H1 (cell line): ENCODE data around the gene UTS2R. TPM values are rescaled to one million over a fixed set of nuclear protein-coding genes. Genes with fewer than 3 reads are reported as not detected.

Experiments
- CTCF ChIA-PET: fragments of 300-600 bp; sonication (Branson Sonifier 250); formaldehyde crosslinking; loops from one replicate; lab custom pipeline; 2021; ENCODE audit not compliant: partially characterized antibody; lab: Charles Lee
- POLR2A ChIA-PET: fragments of 300-600 bp; sonication (Branson Sonifier 250); formaldehyde crosslinking; loops from one replicate; lab custom pipeline; 2021; ENCODE audit warnings: inconsistent platforms; ENCODE audit not compliant: partially characterized antibody; lab: Charles Lee
- DNase-seq, 2 experiments: peaks; one replicate each; pipeline versions ENCODE4 v3.0.0 to v3.0.0-alpha.2; 2010 to 2022; ENCODE audit warnings: low spot score in 2 of 2, low read depth in 1 of 2, mixed read lengths in 1 of 2
- FAIRE-seq: peaks from 2 replicates; lab custom pipeline; 2011; peaks lifted over from hg19 to GRCh38; lab: Jason Lieb, UNC
- H2AFZ ChIP-seq: 2 replicates; pipeline ENCODE4 v1.8.1; 2012; ENCODE audit warnings: low read length, inconsistent platforms
- H2AK5ac ChIP-seq: 2 replicates; pipeline ENCODE4 v1.6.1; 2013; ENCODE audit warnings: low read depth, low read length
- H2BK120ac ChIP-seq: replicated peaks from 2 replicates; pipeline ENCODE3; 2013; ENCODE audit warnings: low read depth, low read length, inconsistent platforms
- H2BK12ac ChIP-seq: 2 replicates; pipeline ENCODE4 v1.6.1; 2013; ENCODE audit warnings: low read depth, low read length
- H2BK15ac ChIP-seq: 2 replicates; pipeline ENCODE4 v1.6.1; 2013; ENCODE audit warnings: low read length
- H2BK20ac ChIP-seq: 2 replicates; pipeline ENCODE4 v1.6.1; 2013; ENCODE audit warnings: low read length
- H2BK5ac ChIP-seq: 2 replicates; pipeline ENCODE4 v1.6.1; 2013; ENCODE audit warnings: low read depth, low read length
- H3K14ac ChIP-seq: 2 replicates; pipeline ENCODE4 v1.6.1; 2013; ENCODE audit warnings: inconsistent platforms; ENCODE audit not compliant: insufficient read length
- H3K18ac ChIP-seq: 2 replicates; pipeline ENCODE4 v1.6.1; 2013; ENCODE audit warnings: low read length; ENCODE audit errors: extremely low read depth
- H3K23ac ChIP-seq: 2 replicates; pipeline ENCODE4 v1.6.1; 2013; ENCODE audit warnings: inconsistent platforms; ENCODE audit not compliant: insufficient read length
- H3K23me2 ChIP-seq: 2 replicates; pipeline ENCODE4 v1.6.1; 2013; ENCODE audit warnings: low read depth, low read length
- H3K27ac ChIP-seq: 2 replicates; pipeline ENCODE4 v1.6.1; 2011; ENCODE audit warnings: low read depth, low read length, inconsistent platforms
- H3K27me3 ChIP-seq, 4 experiments: replicated peaks in 1 of 4; 1 replicate in 1 of 4; 2 replicates in 3 of 4; pipeline versions ENCODE4 v1.6.1 to v1.8.1; 2011 to 2013; ENCODE audit warnings: low read length in 3 of 4, mild to moderate bottlenecking in 3 of 4, inconsistent platforms in 2 of 4, mixed read lengths in 2 of 4, moderate library complexity in 1 of 4; ENCODE audit not compliant: control insufficient read depth in 3 of 4, insufficient read depth in 3 of 4; ENCODE audit errors: extremely low read depth in 1 of 4
- H3K36me3 ChIP-seq, 4 experiments: 2 replicates each; pipeline versions ENCODE4 v1.6.1 to v1.8.1; 2011 to 2013; ENCODE audit warnings: mild to moderate bottlenecking in 4 of 4, low read length in 3 of 4, moderate library complexity in 2 of 4, control low read depth in 1 of 4, inconsistent platforms in 1 of 4; ENCODE audit not compliant: insufficient read depth in 4 of 4, control insufficient read depth in 2 of 4
- H3K4ac ChIP-seq: replicated peaks from 2 replicates; pipeline ENCODE3; 2013; ENCODE audit warnings: low read length, low read depth, mixed read lengths, inconsistent platforms; ENCODE audit not compliant: insufficient read length
- H3K4me1 ChIP-seq, 4 experiments: replicated peaks in 1 of 4; 1 replicate in 1 of 4; 2 replicates in 3 of 4; pipeline versions ENCODE4 v1.6.1 to v1.8.1; 2011 to 2013; ENCODE audit warnings: low read length in 3 of 4, inconsistent platforms in 2 of 4, mixed read lengths in 1 of 4; ENCODE audit not compliant: insufficient read depth in 4 of 4, control insufficient read depth in 3 of 4
- H3K4me2 ChIP-seq, 2 experiments: 2 replicates each; pipeline versions ENCODE4 v1.6.1 to v1.8.1; 2011 to 2013; ENCODE audit warnings: low read depth in 2 of 2, low read length in 2 of 2, control low read depth in 1 of 2, inconsistent platforms in 1 of 2, mild to moderate bottlenecking in 1 of 2; ENCODE audit not compliant: insufficient read depth in 1 of 2
- H3K4me3 ChIP-seq, 4 experiments: fragments of 200-600, 300-600 bp in 1 of 4; sonication (generic), shearing (Covaris generic), sonication (Bioruptor Twin) in 1 of 4; 2 replicates each; pipeline versions ENCODE4 v1.5.1 to v1.8.1; 2011 to 2016; ENCODE audit warnings: low read length in 4 of 4, low read depth in 3 of 4, control low read depth in 2 of 4, inconsistent platforms in 2 of 4, mild to moderate bottlenecking in 2 of 4, mixed read lengths in 1 of 4, moderate library complexity in 1 of 4; ENCODE audit not compliant: insufficient read depth in 2 of 4; ENCODE audit errors: extremely low read depth in 1 of 4
- H3K56ac ChIP-seq: replicated peaks from 2 replicates; pipeline ENCODE3; 2013; ENCODE audit warnings: low read depth, mild to moderate bottlenecking, mixed read lengths, low read length, inconsistent platforms; ENCODE audit not compliant: insufficient read length
- H3K79me1 ChIP-seq: 2 replicates; pipeline ENCODE4 v1.6.1; 2013; ENCODE audit warnings: low read depth, low read length, control low read depth
- H3K79me2 ChIP-seq, 2 experiments: 2 replicates each; pipeline versions ENCODE4 v1.6.1 to v1.8.1; 2012 to 2013; ENCODE audit warnings: low read length in 2 of 2, mild to moderate bottlenecking in 2 of 2, inconsistent platforms in 1 of 2; ENCODE audit not compliant: insufficient read depth in 2 of 2, control insufficient read depth in 1 of 2
- H3K9ac ChIP-seq, 4 experiments: replicated peaks in 1 of 4; 1 replicate in 1 of 4; 2 replicates in 3 of 4; pipeline versions ENCODE4 v1.6.1 to v1.8.1; 2011 to 2013; ENCODE audit warnings: low read depth in 3 of 4, low read length in 3 of 4, control low read depth in 2 of 4, mild to moderate bottlenecking in 2 of 4, moderate library complexity in 2 of 4, inconsistent platforms in 1 of 4; ENCODE audit errors: extremely low read depth in 1 of 4
- H3K9me3 ChIP-seq, 2 experiments: 2 replicates each; pipeline versions ENCODE4 v1.6.1 to v1.8.1; 2012 to 2013; ENCODE audit warnings: mild to moderate bottlenecking in 2 of 2, moderate library complexity in 2 of 2, control low read depth in 1 of 2, inconsistent platforms in 1 of 2, low read depth in 1 of 2, low read length in 1 of 2, mixed read lengths in 1 of 2; ENCODE audit not compliant: insufficient read depth in 2 of 2
- H4K20me1 ChIP-seq, 2 experiments: replicated peaks in 1 of 2; 2 replicates each; pipeline versions ENCODE3 to v1.8.1; 2011 to 2013; ENCODE audit warnings: inconsistent platforms in 2 of 2, low read length in 2 of 2, mild to moderate bottlenecking in 1 of 2; ENCODE audit not compliant: insufficient read depth in 2 of 2, control insufficient read depth in 1 of 2
- H4K5ac ChIP-seq: 2 replicates; pipeline ENCODE4 v1.6.1; 2013; ENCODE audit warnings: low read length, low read depth, mixed read lengths, inconsistent platforms; ENCODE audit not compliant: insufficient read length
- H4K8ac ChIP-seq: 2 replicates; pipeline ENCODE4 v1.8.0; 2013; ENCODE audit warnings: mild to moderate bottlenecking, moderate library complexity, low read length, inconsistent platforms; ENCODE audit not compliant: insufficient read depth; ENCODE audit errors: extremely low read depth
- H4K91ac ChIP-seq: replicated peaks from 2 replicates; pipeline ENCODE3; 2013; ENCODE audit warnings: low read length, mixed read lengths, inconsistent platforms; ENCODE audit not compliant: insufficient read length
- SIN3A ChIP-seq, 2 experiments: IDR thresholded peaks in 1 of 2; conservative IDR thresholded peaks in 1 of 2; 2 replicates each; pipeline ENCODE4 v1.6.1; 2011 to 2012; ENCODE audit warnings: low read length in 2 of 2, improper control_type of control experiment in 1 of 2, low read depth in 1 of 2, mild to moderate bottlenecking in 1 of 2
- WGBS, 2 experiments: shearing (Covaris generic) in 1 of 2; methylation state at CpG; one replicate each; pipeline versions ENCODE4 v1.1.6 to v1.1.7; 2013 to 2015; ENCODE audit warnings: low lambda C conversion rate in 2 of 2, mixed read lengths in 2 of 2, inconsistent platforms in 1 of 2, low coverage in 1 of 2, missing lambda C conversion rate in 1 of 2; ENCODE audit not compliant: insufficient replicate concordance in 2 of 2, insufficient coverage in 1 of 2, insufficient read length in 1 of 2; ENCODE audit errors: extremely low coverage in 1 of 2, missing lambda C conversion rate in 1 of 2; 5-methylcytosine and 5-hydroxymethylcytosine counted together
- polyA plus RNA-seq, 7 experiments: library from polyadenylated mRNA; depleted of rRNA in 3 of 7; stranded (reverse) in 5 of 7; unstranded in 2 of 7; fragments of >200 nt in 5 of 7; fragments of 200-250 nt in 2 of 7; gene quantifications; 1 replicate in 5 of 7; 2 replicates in 1 of 7; 4 replicates in 1 of 7; pipeline versions ENCODE4 v1.2.1 to v1.2.3, GENCODE V29; 2011 to 2013; ENCODE audit warnings: missing spikeins in 2 of 7, mixed read lengths in 2 of 7
- total RNA-seq: library from RNA; stranded (reverse); fragmentation: NEBNext Ultra II Directional; extraction: Animal tissue kit (Norgen Biotek cat#: 25700); gene quantifications from 2 replicates; pipeline ENCODE4 v1.2.1, GENCODE V29; 2021

Gene UTS2R
- total and polyA plus RNA-seq, 2 of the 8 experiments (the other 6 are each of a cell fraction or from before 2014, with no cell fraction given), result 0.27 TPM; not detected in 1

DNA sequence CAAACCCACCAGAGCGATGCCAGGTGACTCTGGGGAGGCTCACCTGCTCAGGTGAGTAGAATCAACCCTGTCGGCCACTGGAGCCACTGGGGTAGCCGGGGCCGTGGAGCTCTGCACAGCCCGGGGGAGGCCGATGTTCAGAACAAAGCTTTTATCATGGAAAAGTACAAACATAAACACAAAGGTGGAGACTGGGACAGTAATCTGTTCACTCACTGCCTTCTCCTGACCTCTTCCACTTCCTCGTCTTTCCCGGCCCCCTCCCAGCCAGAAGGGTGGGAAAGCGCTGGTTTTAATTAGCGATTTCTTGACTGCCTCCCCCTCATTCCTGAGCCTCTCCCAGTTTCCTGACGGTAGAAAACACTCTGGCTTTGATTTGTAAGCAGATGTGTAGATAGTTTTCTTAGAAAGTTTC is 22.3 kb upstream of the UTS2R start:
- no peak for FAIRE-seq
- Histone ChIP-seq H3K4me3 (no peak overlapping the region), H3K9me3 (no peaks in the 10 kb centered on the region), H3K79me1 (no peaks in the 10 kb centered on the region), H2AFZ (no peak overlapping the region), H3K4me1 (no peaks in the 10 kb centered on the region; a peak in 1 of 7 replicates), H4K5ac (no peak overlapping the region), H3K56ac (no peak overlapping the region), H3K9ac (no peak overlapping the region), H2AK5ac (no peak overlapping the region), H2BK120ac (no peak overlapping the region), H2BK5ac (no peak overlapping the region), H3K4ac (no peak overlapping the region), H4K8ac (peak overlapping the region; percentile 65; the same call in 1 of the 2 replicates), H3K36me3 (no peaks in the 10 kb centered on the region), H3K23ac (no peak overlapping the region), H3K79me2 (no peaks in the 10 kb centered on the region), H3K27ac (no peak overlapping the region), H3K4me2 (no peak overlapping the region), H4K20me1 (no peaks in the 10 kb centered on the region), H3K27me3 (no peaks in the 10 kb centered on the region; a peak in 1 of 7 replicates), H3K18ac (no peak overlapping the region), H4K91ac (no peak overlapping the region), H3K14ac (no peak overlapping the region), H2BK20ac (no peak overlapping the region), H2BK15ac (no peak overlapping the region), H3K23me2 (no peaks in the 10 kb centered on the region), H2BK12ac (no peak overlapping the region)
- WGBS, 2 experiments, result 86% methylated on average over 11 of the region's 11 CpGs; no CpG with 5 or more reads in 1 of the 2 experiments
- POLR2A ChIA-PET, result interaction anchor here (0.6 kb wide), 1 partner anchor 55 kb away, joined by 3 read pairs; no protein-coding TSS in a partner anchor
- DNase-seq, result no peak
- CTCF ChIA-PET, result interaction anchor here (0.6 to 2.2 kb wide), 12 partner anchors 10 to 1737 kb away, joined by 3 to 9 read pairs (median 4); no protein-coding TSS in a partner anchor
- TF ChIP-seq SIN3A (conservative IDR thresholded peaks at IDR 0.05 in 1 of 2, IDR thresholded peaks at IDR 0.05 in 1 of 2; ENCODE audit: low read depth in 1 of 2, low read length in 2 of 2), result no peak
